ENCODE measurements around the gene ALKBH5. TPM values are rescaled to one million over a fixed set of nuclear protein-coding genes. Genes with fewer than 3 reads are reported as not detected.

The ALKBH5 gene
- total RNA-seq, 1 experiment from 2014 or later, result 69.5 TPM

- no peak for DNase-seq (ENCODE audit: unreplicated experiment)
- ChIA-PET CTCF (interaction anchor here (0.6 to 1.8 kb wide), 3 partner anchors 13 to 390 kb away, joined by 4 to 8 read pairs (median 4); no protein-coding TSS in a partner anchor), POLR2A (interaction anchor here (0.8 to 1.2 kb wide), 5 partner anchors 7 to 35 kb away, joined by 3 to 9 read pairs (median 4); partner anchors contain the start of gene FLII)
- TF ChIP-seq CTCF (IDR thresholded peaks at IDR 0.05; ENCODE audit: unreplicated experiment), result no peak
- Mint-ChIP-seq H3K4me3 (ENCODE audit: unreplicated experiment) (no peak overlapping the region), H3K36me3 (ENCODE audit: insufficient read depth, unreplicated experiment) (peaks cover 7% of the 10 kb centered on the region), H3K27me3 (ENCODE audit: insufficient read depth, unreplicated experiment) (no peaks in the 10 kb centered on the region), H3K9me3 (ENCODE audit: unreplicated experiment) (no peaks in the 10 kb centered on the region), H3K27ac (ENCODE audit: low read depth, unreplicated experiment) (peak overlapping the region; percentile 73), H3K4me1 (ENCODE audit: insufficient read depth, unreplicated experiment) (peaks cover 15% of the 10 kb centered on the region)
- intact Hi-C loops (cut with micrococcal nuclease), result no loop called here
- no TSS peak for BruUV-seq (replicated peaks)
These were observed 51.3 kb downstream of the ALKBH5 start for GRCh38 chr17:18234853-18235380.

GRCh38 chr17:18235743-18236256 lies 52.2 kb downstream of the ALKBH5 start:
- peak; percentile 82 for DNase-seq (ENCODE audit: unreplicated experiment)
- Mint-ChIP-seq H3K4me1 (ENCODE audit: insufficient read depth, unreplicated experiment) (peaks cover 15% of the 10 kb centered on the region), H3K27ac (ENCODE audit: low read depth, unreplicated experiment) (peak overlapping the region; percentile 73), H3K36me3 (ENCODE audit: insufficient read depth, unreplicated experiment) (peaks cover 13% of the 10 kb centered on the region), H3K4me3 (ENCODE audit: unreplicated experiment) (peak overlapping the region; percentile 15), H3K27me3 (ENCODE audit: insufficient read depth, unreplicated experiment) (no peaks in the 10 kb centered on the region), H3K9me3 (ENCODE audit: unreplicated experiment) (no peaks in the 10 kb centered on the region)
- CTCF ChIA-PET, result interaction anchor here (0.6 to 1.8 kb wide), 8 partner anchors 12 to 390 kb away, joined by 3 to 8 read pairs (median 4); no protein-coding TSS in a partner anchor
- intact Hi-C loops (cut with micrococcal nuclease), result no loop called here
- no TSS peak for BruUV-seq (replicated peaks)
- POLR2A ChIA-PET, result interaction anchor here (0.8 to 2.3 kb wide), 9 partner anchors 8 to 52 kb away, joined by 3 to 13 read pairs (median 3); partner anchors contain the start of genes ALKBH5 and FLII
- TF ChIP-seq CTCF (IDR thresholded peaks at IDR 0.05; ENCODE audit: unreplicated experiment), result no peak

GRCh38 chr17:18236494-18236893 lies 52.9 kb downstream of the ALKBH5 start:
- Mint-ChIP-seq H3K27me3 (ENCODE audit: insufficient read depth, unreplicated experiment) (no peaks in the 10 kb centered on the region), H3K9me3 (ENCODE audit: unreplicated experiment) (no peaks in the 10 kb centered on the region), H3K36me3 (ENCODE audit: insufficient read depth, unreplicated experiment) (peaks cover 13% of the 10 kb centered on the region), H3K4me1 (ENCODE audit: insufficient read depth, unreplicated experiment) (peaks cover 15% of the 10 kb centered on the region), H3K4me3 (ENCODE audit: unreplicated experiment) (peak overlapping the region; percentile 15), H3K27ac (ENCODE audit: low read depth, unreplicated experiment) (peak overlapping the region; percentile 73)
- DNase-seq (ENCODE audit: unreplicated experiment), result no peak
- ChIA-PET CTCF (interaction anchor here (0.7 to 1.8 kb wide), 5 partner anchors 11 to 97 kb away, joined by 3 to 8 read pairs (median 3); no protein-coding TSS in a partner anchor), POLR2A (interaction anchor here (1.0 to 2.3 kb wide), 3 partner anchors 10 to 39 kb away, joined by 3 to 13 read pairs (median 3); no protein-coding TSS in a partner anchor)
- no peak for TF ChIP-seq CTCF (IDR thresholded peaks at IDR 0.05; ENCODE audit: unreplicated experiment)
- intact Hi-C loops (cut with micrococcal nuclease), result no loop called here
- no TSS peak for BruUV-seq (replicated peaks)

- Mint-ChIP-seq H3K36me3 (ENCODE audit: insufficient read depth, unreplicated experiment) (peaks cover 14% of the 10 kb centered on the region), H3K9me3 (ENCODE audit: unreplicated experiment) (no peaks in the 10 kb centered on the region), H3K27me3 (ENCODE audit: insufficient read depth, unreplicated experiment) (no peaks in the 10 kb centered on the region), H3K4me3 (ENCODE audit: unreplicated experiment) (no peak overlapping the region), H3K4me1 (ENCODE audit: insufficient read depth, unreplicated experiment) (peaks cover 15% of the 10 kb centered on the region), H3K27ac (ENCODE audit: low read depth, unreplicated experiment) (no peak overlapping the region)
- no peak for DNase-seq (ENCODE audit: unreplicated experiment)
- BruUV-seq (replicated peaks), result no TSS peak
- ChIA-PET POLR2A (interaction anchor here (2.3 kb wide), 1 partner anchor 19 kb away, joined by 13 read pairs; no protein-coding TSS in a partner anchor), CTCF (interaction anchor here (0.6 to 0.9 kb wide), 2 partner anchors 10 to 1015 kb away, joined by 3 to 4 read pairs; no protein-coding TSS in a partner anchor)
- TF ChIP-seq CTCF (IDR thresholded peaks at IDR 0.05; ENCODE audit: unreplicated experiment), result no peak
- intact Hi-C loops (cut with micrococcal nuclease), result no loop called here
These were observed 53.8 kb downstream of the ALKBH5 start for GRCh38 chr17:18237461-18237860.
